HEK293 (cell line): ENCODE measurements around the gene CACNA1B.
"Not testable (repeated sequence)": the region's sequence is repeated elsewhere in the genome, so short reads cannot be mapped to it uniquely, and the experiment has no call there.

Experiments used
- CTCF ChIA-PET: fragments of 350-600 bp; formaldehyde crosslinking; extraction: SDS; loops from one replicate; lab custom pipeline; 2021; ENCODE audit warnings: antibody characterized with exemption; lab: Yijun Ruan, JAX
- POLR2A ChIA-PET: fragments of 300-600 bp; formaldehyde crosslinking; extraction: SDS; loops from one replicate; lab custom pipeline; 2020; ENCODE audit warnings: antibody characterized with exemption, inconsistent platforms; lab: Yijun Ruan, JAX
- H3K27ac ChIP-seq: fragments of 200-500 bp; sonication (Bioruptor generic); 2 replicates; pipeline ENCODE4 v1.5.1; 2014; ENCODE audit warnings: low read depth, low read length, control low read depth, inconsistent platforms; ENCODE audit errors: extremely low read depth
- H3K36me3 ChIP-seq, 2 experiments: fragments of 200-500 bp in 1 of 2; sonication (Bioruptor generic) in 1 of 2; 1 replicate in 1 of 2; 2 replicates in 1 of 2; pipeline ENCODE4 v1.5.1; 2014 to 2017; ENCODE audit warnings: inconsistent platforms in 2 of 2, low read length in 2 of 2; ENCODE audit not compliant: control insufficient read depth in 2 of 2, insufficient read depth in 1 of 2
- H3K4me1 ChIP-seq: fragments of 200-500 bp; sonication (Bioruptor generic); 2 replicates; pipeline ENCODE4 v1.5.1; 2014; ENCODE audit warnings: mild to moderate bottlenecking, low read length, inconsistent platforms; ENCODE audit not compliant: control insufficient read depth, insufficient read depth
- H3K4me3 ChIP-seq: 2 replicates; pipeline ENCODE4 v1.5.1; 2011; ENCODE audit warnings: low read depth, mild to moderate bottlenecking, control low read depth, low read length, moderate library complexity
- H3K9me3 ChIP-seq: fragments of 200-500 bp; sonication (Bioruptor generic); 2 replicates; pipeline ENCODE4 v1.5.1; 2014; ENCODE audit warnings: low read depth, low read length, inconsistent platforms; ENCODE audit not compliant: control insufficient read depth, insufficient read depth
- BCL11B ChIP-seq: fragments of 450-650 bp; formaldehyde crosslinking; IDR thresholded peaks from 2 replicates; pipeline ENCODE4 v1.5.1; 2016; ENCODE audit warnings: low read depth, missing biosample characterization, missing genetic modification characterization
- GFI1B ChIP-seq: fragments of 450-650 bp; formaldehyde crosslinking; IDR thresholded peaks from 2 replicates; pipeline ENCODE4 v1.5.1; 2016; ENCODE audit warnings: missing biosample characterization, missing genetic modification characterization
- GLIS1 ChIP-seq: fragments of 450-650 bp; formaldehyde crosslinking; IDR thresholded peaks from 2 replicates; pipeline ENCODE4 v1.5.1; 2016; ENCODE audit warnings: missing biosample characterization, missing genetic modification characterization
- GLIS2 ChIP-seq: fragments of 450-650 bp; formaldehyde crosslinking; IDR thresholded peaks from 2 replicates; pipeline ENCODE4 v1.5.1; 2016; ENCODE audit warnings: missing biosample characterization, missing genetic modification characterization
- KLF1 ChIP-seq: fragments of 450-650 bp; formaldehyde crosslinking; IDR thresholded peaks from 2 replicates; pipeline ENCODE4 v1.5.1; 2016; ENCODE audit warnings: missing biosample characterization, missing genetic modification characterization
- PATZ1 ChIP-seq: fragments of 450-650 bp; formaldehyde crosslinking; IDR thresholded peaks from 2 replicates; pipeline ENCODE4 v1.5.1; 2016; ENCODE audit warnings: missing biosample characterization, missing genetic modification characterization
- YY1 ChIP-seq: fragments of 450-650 bp; formaldehyde crosslinking; IDR thresholded peaks from 2 replicates; pipeline ENCODE4 v1.5.1; 2018; ENCODE audit warnings: missing biosample characterization, missing genetic modification characterization
- ZBTB10 ChIP-seq: fragments of 450-650 bp; formaldehyde crosslinking; IDR thresholded peaks from 2 replicates; pipeline ENCODE4 v1.5.1; 2016; ENCODE audit warnings: missing biosample characterization, missing genetic modification characterization
- ZFP69B ChIP-seq: fragments of 450-650 bp; formaldehyde crosslinking; IDR thresholded peaks from 2 replicates; pipeline ENCODE4 v1.5.1; 2016; ENCODE audit warnings: missing biosample characterization, missing genetic modification characterization
- ZNF2 ChIP-seq: fragments of 450-650 bp; formaldehyde crosslinking; IDR thresholded peaks from 2 replicates; pipeline ENCODE4 v1.5.1; 2016; ENCODE audit warnings: missing biosample characterization, missing genetic modification characterization
- ZNF394 ChIP-seq: fragments of 450-650 bp; formaldehyde crosslinking; IDR thresholded peaks from 2 replicates; pipeline ENCODE4 v1.5.1; 2016; ENCODE audit warnings: missing biosample characterization, missing genetic modification characterization, mild to moderate bottlenecking, moderate library complexity, borderline replicate concordance
- ZNF600 ChIP-seq: fragments of 450-650 bp; formaldehyde crosslinking; IDR thresholded peaks from 2 replicates; pipeline ENCODE4 v1.5.1; 2016; ENCODE audit warnings: missing biosample characterization, missing genetic modification characterization
- ZNF654 ChIP-seq: fragments of 450-650 bp; formaldehyde crosslinking; IDR thresholded peaks from 2 replicates; pipeline ENCODE4 v1.5.1; 2016; ENCODE audit warnings: low read depth, missing biosample characterization, missing genetic modification characterization
- ZSCAN30 ChIP-seq: fragments of 450-650 bp; IDR thresholded peaks from 2 replicates; pipeline ENCODE4 v1.5.1; 2018; ENCODE audit warnings: missing biosample characterization, mild to moderate bottlenecking, missing genetic modification characterization, moderate library complexity
- TF ChIP-seq, protein P1 (sequence below): fragments of 450-650 bp; formaldehyde crosslinking; IDR thresholded peaks from 2 replicates; pipeline ENCODE4 v1.5.1; 2016; ENCODE audit warnings: missing biosample characterization, missing genetic modification characterization
- TF ChIP-seq, protein P2 (sequence below): fragments of 450-650 bp; formaldehyde crosslinking; IDR thresholded peaks from 2 replicates; pipeline ENCODE4 v1.5.1; 2016; ENCODE audit warnings: missing biosample characterization, missing genetic modification characterization

CACNA1B gene

DNA sequence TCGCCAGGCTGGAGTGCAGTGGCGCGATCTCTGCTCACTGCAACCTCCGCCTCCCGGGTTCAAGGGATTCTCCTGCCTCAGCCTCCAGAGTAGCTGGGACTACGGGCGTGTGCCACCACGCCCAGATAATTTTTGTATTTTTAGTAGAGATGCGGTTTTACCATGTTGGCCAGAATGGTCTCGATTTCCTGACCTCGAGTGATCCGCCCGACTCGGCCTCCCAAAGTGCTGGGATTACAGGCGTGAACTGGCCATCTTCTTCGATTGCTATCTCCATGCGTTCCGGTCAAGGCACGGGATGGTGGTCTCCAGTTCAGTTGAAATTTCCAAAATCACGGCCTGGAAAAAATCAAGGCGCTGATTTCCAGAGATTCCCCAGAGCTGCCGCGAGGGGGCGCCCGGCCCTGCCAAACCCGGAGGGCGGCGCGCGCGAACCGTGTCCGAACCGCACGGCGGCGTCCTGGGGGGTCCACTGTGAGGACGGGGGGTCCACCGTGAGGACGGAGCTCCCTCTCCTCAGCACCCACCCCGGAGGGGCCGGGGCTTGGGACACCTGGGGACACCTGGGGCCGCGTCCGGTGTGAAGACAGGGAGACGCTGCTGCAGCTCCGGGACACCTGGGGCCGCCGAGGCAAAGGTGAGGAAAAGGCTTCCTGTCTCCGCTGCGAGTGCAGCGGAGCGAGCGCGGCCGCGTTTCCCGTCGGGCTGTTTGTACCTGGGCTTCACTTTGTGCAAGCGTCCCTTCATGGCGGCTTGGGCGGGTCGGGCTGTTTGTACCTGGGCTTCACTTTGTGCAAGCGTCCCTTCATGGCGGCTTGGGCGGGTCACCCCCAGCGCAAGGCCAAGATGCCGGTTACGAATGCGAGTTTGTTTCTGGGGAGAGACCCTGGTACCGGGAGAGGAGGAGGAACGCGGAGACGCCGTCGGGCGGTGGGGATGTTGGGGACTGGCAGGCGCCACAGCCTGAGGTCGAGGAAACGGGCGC lies 272.4 kb downstream of the CACNA1B start (continued):
- TF ChIP-seq ZBTB10 (peak; percentile 35; the same call in 1 of the 2 replicates), ZNF2 (peak; percentile 71; the same call in 1 of the 2 replicates), BCL11B (peak; percentile 75; the same call in 1 of the 2 replicates), YY1 (tag by site-specific recombination) (peak; percentile 75), GFI1B (tag by site-specific recombination) (peak; percentile 73; the same call in 1 of the 2 replicates), ZFP69B (peak; percentile 84), GLIS1 (peak; percentile 98), ZSCAN30 (tag by site-specific recombination) (peak; percentile 65; the same call in 1 of the 2 replicates), PATZ1 (peak; percentile 95), ZNF394 (tag by site-specific recombination) (peak; percentile 36; the same call in 1 of the 2 replicates), KLF1 (tag by site-specific recombination) (0 out of 2 replicates have a peak, but pooled peaks have one; percentile 8), ZNF654 (tag by site-specific recombination) (peak; percentile 33), ZNF600 (peak; percentile 41), GLIS2 (tag by site-specific recombination) (peak; percentile 98)
- TF ChIP-seq, protein P1, sequence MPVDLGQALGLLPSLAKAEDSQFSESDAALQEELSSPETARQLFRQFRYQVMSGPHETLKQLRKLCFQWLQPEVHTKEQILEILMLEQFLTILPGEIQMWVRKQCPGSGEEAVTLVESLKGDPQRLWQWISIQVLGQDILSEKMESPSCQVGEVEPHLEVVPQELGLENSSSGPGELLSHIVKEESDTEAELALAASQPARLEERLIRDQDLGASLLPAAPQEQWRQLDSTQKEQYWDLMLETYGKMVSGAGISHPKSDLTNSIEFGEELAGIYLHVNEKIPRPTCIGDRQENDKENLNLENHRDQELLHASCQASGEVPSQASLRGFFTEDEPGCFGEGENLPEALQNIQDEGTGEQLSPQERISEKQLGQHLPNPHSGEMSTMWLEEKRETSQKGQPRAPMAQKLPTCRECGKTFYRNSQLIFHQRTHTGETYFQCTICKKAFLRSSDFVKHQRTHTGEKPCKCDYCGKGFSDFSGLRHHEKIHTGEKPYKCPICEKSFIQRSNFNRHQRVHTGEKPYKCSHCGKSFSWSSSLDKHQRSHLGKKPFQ (tag by site-specific recombination): peak; percentile 60; the same call in 1 of the 2 replicates
- TF ChIP-seq, protein P2, sequence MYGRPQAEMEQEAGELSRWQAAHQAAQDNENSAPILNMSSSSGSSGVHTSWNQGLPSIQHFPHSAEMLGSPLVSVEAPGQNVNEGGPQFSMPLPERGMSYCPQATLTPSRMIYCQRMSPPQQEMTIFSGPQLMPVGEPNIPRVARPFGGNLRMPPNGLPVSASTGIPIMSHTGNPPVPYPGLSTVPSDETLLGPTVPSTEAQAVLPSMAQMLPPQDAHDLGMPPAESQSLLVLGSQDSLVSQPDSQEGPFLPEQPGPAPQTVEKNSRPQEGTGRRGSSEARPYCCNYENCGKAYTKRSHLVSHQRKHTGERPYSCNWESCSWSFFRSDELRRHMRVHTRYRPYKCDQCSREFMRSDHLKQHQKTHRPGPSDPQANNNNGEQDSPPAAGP: 0 out of 2 replicates have a peak, but pooled peaks have one; percentile 51

DNA sequence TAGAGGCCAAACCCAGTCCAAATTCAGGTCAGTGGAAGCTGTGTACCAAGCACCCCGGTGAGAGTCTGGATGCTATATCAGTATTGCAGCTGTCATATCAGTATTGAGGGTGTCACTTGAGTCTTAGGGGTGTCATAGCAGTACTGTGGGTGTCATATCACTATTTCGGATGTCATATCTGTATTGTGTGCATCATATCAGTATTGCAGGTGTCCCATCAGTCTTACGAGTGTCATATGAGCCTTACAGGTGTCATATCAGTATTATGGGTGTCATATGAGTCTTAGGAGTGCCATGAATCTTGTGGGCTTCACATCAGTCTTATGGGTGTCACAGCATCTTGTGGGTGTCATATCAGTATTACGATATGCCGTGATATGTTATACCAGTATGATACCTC lies 278.2 kb downstream of the CACNA1B start:
- POLR2A ChIA-PET, H3K9me3 ChIP-seq, H3K4me3 ChIP-seq, H3K4me1 ChIP-seq, H3K27ac ChIP-seq, CTCF ChIA-PET, H3K36me3 ChIP-seq: not testable (repeated sequence)

DNA sequence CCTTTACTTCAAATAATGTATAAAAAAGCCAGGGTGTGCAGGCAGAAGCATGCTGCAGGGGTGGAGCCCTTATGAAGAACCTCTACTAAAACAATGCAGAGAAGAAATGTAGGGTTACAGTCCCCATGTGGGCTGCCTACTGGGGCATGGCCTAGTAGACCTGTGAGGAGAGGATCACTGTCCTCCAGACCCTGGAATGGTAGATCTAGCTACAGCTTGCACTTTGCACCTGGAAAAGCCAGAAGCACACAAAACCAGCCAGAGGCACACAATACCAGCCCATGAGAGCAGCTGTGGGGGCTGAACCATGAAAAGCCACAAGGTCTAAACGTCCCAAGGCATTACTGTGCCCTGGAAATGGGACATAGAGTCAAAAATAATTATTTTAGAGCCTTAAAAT lies 289.2 kb downstream of the CACNA1B start:
- H3K9me3 ChIP-seq, H3K4me3 ChIP-seq, CTCF ChIA-PET, H3K4me1 ChIP-seq, H3K27ac ChIP-seq, H3K36me3 ChIP-seq, POLR2A ChIA-PET: not testable (repeated sequence)
